Left forelimb (tissue), 1 donor: ENCODE results near the gene FAM234A.
"Not testable (repeated sequence)": the region's sequence is repeated elsewhere in the genome, so short reads cannot be mapped to it uniquely, and the experiment has no call there.

ENCODE experiments used
- DNase-seq: peaks from one replicate; pipeline ENCODE4 v3.0.0-alpha.2; 2018; ENCODE audit warnings: low spot score

The FAM234A gene

GRCh38 chr16:230351-230750 lies 4.3 kb upstream of the FAM234A start:
- not testable (repeated sequence) for DNase-seq

GRCh38 chr16:230949-231348 lies 3.7 kb upstream of the FAM234A start:
- DNase-seq = no peak

GRCh38 chr16:239948-240277 lies 5.3 kb downstream of the FAM234A start:
- DNase-seq = no peak

- DNase-seq = no peak
Observed at GRCh38 chr16:240559-240958, 5.9 kb downstream of the FAM234A start.

GRCh38 chr16:242281-242680 lies 7.7 kb downstream of the FAM234A start:
- no peak for DNase-seq

- no peak for DNase-seq
Observed at GRCh38 chr16:243348-243747, 8.7 kb downstream of the FAM234A start.

GRCh38 chr16:245105-245504 lies 10.5 kb downstream of the FAM234A start:
- DNase-seq = no peak

- no peak for DNase-seq
Observed at GRCh38 chr16:247027-247426, 12.4 kb downstream of the FAM234A start.

GRCh38 chr16:249431-249830 lies 14.8 kb downstream of the FAM234A start:
- DNase-seq = no peak

- no peak for DNase-seq
Observed at GRCh38 chr16:252366-253337, 18.0 kb downstream of the FAM234A start.

- DNase-seq = no peak
Observed at GRCh38 chr16:253833-254232, 19.2 kb downstream of the FAM234A start.

GRCh38 chr16:254461-254860 lies 19.8 kb downstream of the FAM234A start:
- DNase-seq = no peak

GRCh38 chr16:255183-255582 lies 20.6 kb downstream of the FAM234A start:
- DNase-seq = no peak

GRCh38 chr16:258091-258490 lies 23.5 kb downstream of the FAM234A start:
- not testable (repeated sequence) for DNase-seq

- DNase-seq = no peak
Observed at GRCh38 chr16:259226-259625, 24.6 kb downstream of the FAM234A start.

- no peak for DNase-seq
Observed at GRCh38 chr16:259814-260253, 25.2 kb downstream of the FAM234A start.

GRCh38 chr16:260326-260725 lies 25.7 kb downstream of the FAM234A start:
- no peak for DNase-seq

GRCh38 chr16:261031-261691 lies 26.5 kb downstream of the FAM234A start:
- DNase-seq = no peak

- no peak for DNase-seq
Observed at GRCh38 chr16:262121-262745, 27.6 kb downstream of the FAM234A start.

GRCh38 chr16:263182-263774 lies 28.7 kb downstream of the FAM234A start:
- no peak for DNase-seq

GRCh38 chr16:263944-264343 lies 29.3 kb downstream of the FAM234A start:
- no peak for DNase-seq

- no peak for DNase-seq
Observed at GRCh38 chr16:264440-264951, 29.9 kb downstream of the FAM234A start.
